Fibroblast of skin of right biceps (primary cell): ENCODE results near the gene PGA3.
"Not testable (repeated sequence)": the region's sequence is repeated elsewhere in the genome, so short reads cannot be mapped to it uniquely, and the experiment has no call there.

Experiments used
- DNase-seq: peaks from one replicate; pipeline ENCODE4 v3.0.0-alpha.2; 2013

PGA3 gene

DNA sequence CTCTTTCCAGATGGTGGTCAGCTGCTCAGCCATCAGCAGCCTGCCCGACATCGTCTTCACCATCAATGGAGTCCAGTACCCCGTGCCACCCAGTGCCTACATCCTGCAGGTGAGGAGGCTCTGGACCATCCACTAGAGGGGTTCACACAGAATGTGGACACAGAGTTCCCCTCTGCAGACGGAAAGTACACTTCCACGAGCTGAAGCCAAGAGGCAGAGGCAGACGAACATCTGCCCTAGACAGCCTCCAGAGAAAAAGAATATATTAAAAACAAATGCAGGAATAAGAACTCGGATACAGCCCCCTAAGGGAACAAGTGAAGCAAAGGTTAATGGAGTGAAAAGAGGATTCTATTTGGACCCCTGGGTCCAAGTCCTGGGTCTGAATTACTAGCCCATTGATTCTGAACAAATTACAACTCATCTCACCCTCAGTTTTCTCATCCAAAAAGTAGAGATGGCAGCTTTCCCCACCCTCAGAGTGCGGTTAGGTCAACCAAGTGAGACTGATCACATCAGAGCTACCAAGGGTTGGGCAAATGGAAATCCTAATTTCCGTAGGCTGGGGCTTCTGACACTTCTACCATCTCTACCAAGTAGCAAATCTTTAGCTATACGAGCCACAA, 8.1 kb downstream of the PGA3 start:
- not testable (repeated sequence) for DNase-seq

DNA sequence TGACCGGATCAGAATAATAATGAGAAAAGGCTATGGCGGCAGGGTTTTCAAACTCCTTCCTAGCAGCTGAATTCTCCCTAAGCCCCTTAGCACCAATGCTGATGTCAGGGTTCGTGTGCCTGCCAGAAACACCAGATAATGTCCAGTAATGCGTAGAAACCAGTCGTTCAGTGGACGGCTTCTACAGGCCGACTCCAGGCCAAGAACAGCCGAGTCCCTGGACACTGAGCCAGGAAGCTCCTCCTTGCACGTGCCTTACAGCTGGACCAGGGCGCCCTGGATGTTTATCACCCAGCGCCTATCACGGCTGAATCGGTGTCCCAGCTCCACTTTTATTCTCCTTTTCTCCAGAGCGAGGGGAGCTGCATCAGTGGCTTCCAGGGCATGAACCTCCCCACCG, 8.9 kb downstream of the PGA3 start:
- not testable (repeated sequence) for DNase-seq

DNA sequence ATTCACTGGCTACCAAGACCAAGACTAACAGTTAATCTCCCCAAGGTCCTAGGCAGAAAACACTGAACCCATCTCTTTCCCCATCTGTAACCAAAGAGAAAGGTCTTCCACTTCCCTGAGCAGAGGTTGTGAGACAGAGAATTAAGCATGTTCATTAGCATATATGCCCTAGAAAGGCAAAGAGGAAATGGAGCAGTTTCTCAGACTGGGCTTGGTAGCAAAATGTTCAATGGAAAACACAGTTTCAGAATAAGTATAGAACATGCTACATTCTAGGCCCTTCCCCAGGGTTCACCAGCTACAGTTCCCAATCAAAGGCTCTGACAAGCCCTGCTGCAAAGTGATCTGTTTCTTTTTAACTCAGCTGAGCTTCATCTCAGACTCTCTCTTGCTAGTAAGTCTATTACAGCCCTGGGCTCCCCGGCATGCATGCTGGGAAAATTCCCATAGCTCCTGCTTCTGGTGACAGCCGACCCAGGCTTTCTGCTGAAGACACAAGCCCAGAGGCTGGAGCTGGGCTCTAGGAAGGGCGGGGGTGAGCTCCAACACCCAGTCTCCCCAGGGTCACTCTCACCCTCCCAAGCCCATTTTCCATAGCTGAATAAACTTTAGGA, 10.5 kb downstream of the PGA3 start:
- DNase-seq = not testable (repeated sequence)

DNA sequence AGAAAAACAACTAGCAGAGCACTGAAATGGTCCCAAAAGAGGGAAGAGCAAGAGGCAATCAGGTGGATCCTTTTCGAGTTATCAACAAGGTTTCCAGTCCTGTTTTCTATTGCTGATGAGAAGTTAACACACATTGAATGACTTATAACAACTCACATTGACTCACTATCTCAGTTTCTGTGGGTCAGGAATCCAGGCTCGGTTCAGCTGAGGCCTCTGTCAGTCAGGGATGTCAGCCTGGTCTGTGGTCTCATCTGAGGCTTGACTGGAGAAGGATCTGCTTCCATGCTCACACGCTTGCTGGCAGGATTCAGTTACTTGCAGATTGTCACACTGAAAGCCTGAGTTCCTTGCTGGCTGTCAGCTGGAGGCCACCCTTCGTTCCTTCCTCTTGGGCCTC, 15.0 kb downstream of the PGA3 start:
- not testable (repeated sequence) for DNase-seq

DNA sequence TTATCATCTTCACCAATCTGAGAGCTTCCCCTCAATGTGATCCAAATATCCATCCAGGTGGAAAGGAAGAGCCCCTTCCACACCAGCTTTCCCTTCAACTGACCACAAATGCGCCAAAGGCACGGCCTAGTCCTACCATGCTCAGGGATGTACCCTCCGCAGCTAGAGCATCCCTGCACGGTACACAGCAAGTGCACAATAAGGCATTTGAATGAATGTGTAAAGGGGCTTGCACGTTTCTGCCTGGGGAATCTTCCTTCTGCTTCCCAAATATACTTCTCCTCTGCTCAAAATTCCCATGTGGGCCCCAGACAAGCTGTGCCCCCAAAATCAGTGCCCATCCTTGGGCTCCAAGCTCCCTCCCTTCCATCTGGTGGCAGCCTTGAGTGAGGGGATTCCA, 15.7 kb downstream of the PGA3 start:
- DNase-seq = not testable (repeated sequence)

DNA sequence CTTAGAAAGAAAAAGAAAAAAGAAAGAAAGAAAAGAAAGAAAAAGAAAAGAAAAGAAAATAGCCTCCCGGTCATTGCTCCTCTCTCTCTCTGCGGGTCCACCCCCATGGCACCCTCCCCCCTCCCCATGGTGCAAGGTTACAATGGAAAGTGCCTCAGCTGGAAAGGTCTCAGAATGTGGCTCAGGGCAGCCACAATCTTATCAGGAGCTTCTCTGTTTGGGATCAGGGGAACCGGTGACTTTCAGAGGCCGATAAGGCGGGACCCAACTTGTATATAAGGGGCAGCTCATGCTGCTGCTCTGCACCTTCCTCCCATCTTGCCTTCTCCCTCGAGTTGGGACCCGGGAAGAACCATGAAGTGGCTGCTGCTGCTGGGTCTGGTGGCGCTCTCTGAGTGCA, 18.7 kb downstream of the PGA3 start, which contains the start of gene PGA4:
PGA4 (plus strand) TSS at position 301 of the 400 bp plus-strand sequence; CDS start at position 355, 54 bp downstream.
- not testable (repeated sequence) for DNase-seq

DNA sequence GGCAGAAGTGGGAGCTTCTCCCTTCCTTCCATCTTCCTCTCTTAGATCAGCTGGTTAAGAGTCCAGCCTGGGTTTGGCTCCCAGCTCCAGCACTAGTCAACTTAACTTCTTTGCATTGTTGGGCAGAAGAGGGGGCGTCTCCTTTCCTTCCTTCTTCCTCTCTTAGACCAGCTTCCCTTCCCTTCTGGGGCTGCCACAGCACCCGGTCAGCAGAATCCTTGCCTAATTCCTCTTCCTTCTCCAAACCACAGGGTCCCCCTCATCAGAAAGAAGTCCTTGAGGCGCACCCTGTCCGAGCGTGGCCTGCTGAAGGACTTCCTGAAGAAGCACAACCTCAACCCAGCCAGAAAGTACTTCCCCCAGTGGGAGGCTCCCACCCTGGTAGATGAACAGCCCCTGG, 19.4 kb downstream of the PGA3 start:
- not testable (repeated sequence) for DNase-seq

DNA sequence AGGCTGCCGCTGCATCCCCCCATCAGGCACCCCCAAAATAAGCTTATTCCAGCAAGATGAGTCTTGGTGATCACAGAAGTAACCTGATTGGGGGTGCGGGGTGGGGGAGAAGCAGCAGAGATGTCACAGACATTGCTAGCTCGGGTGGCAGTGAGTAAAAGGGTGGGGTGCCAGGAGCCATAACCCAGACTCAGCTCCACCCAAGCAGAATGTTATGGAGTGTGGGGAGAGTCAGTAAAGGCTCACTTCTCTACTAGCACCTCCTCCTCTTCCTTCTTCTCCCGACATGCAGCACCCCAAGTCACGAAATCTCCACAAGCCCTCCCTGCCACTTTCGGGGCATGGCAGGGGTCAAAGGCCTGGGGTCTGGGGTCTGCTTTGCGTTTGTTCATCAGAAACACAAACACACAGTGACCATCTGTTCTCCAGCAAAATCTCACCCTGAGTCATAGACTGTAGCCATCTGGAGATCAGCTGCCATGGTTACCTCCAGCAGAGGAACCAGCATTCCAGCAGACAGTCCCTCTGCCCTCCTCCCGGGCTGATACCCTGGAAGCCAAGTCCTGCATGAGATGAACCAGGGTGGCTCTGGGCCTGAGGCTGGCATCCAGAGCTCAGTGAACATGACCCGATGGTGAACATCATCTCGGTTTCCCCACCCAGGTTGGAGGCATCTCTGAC, 23.3 kb downstream of the PGA3 start:
- DNase-seq = not testable (repeated sequence)

DNA sequence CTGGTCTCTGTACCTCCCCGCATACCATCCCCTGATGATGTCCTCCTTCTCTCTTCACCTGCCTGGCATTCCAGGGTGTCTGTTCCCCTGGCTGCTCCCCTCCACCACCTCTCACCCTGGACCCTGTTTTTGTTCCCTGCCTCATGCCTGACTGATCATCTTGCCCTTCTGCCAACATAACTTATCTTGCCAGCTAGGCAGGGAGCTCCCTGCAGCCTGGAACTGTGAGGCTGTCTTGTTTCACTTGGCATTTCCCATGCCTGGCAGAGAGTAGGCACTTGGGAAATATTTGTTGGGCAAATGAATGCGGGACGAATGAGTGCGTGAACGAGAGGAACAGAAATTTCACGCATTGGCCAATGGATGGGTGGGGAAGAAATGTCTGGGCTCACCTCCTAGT, 26.1 kb downstream of the PGA3 start:
- not testable (repeated sequence) for DNase-seq

DNA sequence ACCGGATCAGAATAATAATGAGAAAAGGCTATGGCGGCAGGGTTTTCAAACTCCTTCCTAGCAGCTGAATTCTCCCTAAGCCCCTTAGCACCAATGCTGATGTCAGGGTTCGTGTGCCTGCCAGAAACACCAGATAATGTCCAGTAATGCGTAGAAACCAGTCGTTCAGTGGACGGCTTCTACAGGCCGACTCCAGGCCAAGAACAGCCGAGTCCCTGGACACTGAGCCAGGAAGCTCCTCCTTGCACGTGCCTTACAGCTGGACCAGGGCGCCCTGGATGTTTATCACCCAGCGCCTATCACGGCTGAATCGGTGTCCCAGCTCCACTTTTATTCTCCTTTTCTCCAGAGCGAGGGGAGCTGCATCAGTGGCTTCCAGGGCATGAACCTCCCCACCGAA, 27.7 kb downstream of the PGA3 start:
- DNase-seq = not testable (repeated sequence)

DNA sequence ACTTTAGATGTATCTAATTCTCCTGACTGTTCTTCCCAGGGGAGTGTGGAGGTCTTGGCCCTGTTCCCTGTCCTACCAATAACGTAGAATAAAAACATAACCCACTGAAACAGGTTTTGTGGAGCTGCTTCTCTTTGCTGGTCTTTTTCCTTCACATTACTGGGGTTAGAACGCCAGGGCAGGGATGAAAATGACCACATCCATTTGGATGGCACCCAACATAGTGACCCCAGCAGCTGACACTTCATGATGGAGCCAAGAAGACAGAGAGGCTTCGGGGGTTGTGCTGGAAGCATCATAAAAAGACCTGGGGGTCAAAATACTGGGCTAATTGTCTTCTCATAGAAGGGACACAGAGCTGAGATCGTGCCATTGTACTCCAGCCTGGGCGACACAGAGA, 28.3 kb downstream of the PGA3 start:
- not testable (repeated sequence) for DNase-seq

DNA sequence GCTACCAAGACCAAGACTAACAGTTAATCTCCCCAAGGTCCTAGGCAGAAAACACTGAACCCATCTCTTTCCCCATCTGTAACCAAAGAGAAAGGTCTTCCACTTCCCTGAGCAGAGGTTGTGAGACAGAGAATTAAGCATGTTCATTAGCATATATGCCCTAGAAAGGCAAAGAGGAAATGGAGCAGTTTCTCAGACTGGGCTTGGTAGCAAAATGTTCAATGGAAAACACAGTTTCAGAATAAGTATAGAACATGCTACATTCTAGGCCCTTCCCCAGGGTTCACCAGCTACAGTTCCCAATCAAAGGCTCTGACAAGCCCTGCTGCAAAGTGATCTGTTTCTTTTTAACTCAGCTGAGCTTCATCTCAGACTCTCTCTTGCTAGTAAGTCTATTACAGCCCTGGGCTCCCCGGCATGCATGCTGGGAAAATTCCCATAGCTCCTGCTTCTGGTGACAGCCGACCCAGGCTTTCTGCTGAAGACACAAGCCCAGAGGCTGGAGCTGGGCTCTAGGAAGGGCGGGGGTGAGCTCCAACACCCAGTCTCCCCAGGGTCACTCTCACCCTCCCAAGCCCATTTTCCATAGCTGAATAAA, 29.3 kb downstream of the PGA3 start:
- not testable (repeated sequence) for DNase-seq

DNA sequence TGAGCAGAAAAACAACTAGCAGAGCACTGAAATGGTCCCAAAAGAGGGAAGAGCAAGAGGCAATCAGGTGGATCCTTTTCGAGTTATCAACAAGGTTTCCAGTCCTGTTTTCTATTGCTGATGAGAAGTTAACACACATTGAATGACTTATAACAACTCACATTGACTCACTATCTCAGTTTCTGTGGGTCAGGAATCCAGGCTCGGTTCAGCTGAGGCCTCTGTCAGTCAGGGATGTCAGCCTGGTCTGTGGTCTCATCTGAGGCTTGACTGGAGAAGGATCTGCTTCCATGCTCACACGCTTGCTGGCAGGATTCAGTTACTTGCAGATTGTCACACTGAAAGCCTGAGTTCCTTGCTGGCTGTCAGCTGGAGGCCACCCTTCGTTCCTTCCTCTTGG, 33.8 kb downstream of the PGA3 start:
- DNase-seq = not testable (repeated sequence)

DNA sequence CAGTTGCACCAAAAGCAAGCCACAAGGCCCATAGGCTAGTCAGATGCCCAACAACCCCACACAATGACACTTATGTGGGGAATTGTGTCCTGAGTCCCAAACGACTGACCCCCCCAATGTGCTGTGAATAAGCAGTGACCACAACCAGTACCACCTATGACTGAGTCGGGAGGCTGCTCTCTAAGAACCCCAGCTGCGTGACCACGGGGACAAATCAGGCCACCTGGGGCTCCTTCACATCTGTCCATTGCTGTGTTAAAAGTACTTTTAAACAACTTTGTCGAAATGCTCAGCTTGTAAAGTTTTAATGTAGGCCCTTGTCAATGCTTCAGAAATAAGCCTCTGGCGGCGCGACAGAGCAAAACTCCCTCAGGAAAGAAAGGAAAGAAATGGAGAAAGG, 37.0 kb downstream of the PGA3 start:
- not testable (repeated sequence) for DNase-seq

DNA sequence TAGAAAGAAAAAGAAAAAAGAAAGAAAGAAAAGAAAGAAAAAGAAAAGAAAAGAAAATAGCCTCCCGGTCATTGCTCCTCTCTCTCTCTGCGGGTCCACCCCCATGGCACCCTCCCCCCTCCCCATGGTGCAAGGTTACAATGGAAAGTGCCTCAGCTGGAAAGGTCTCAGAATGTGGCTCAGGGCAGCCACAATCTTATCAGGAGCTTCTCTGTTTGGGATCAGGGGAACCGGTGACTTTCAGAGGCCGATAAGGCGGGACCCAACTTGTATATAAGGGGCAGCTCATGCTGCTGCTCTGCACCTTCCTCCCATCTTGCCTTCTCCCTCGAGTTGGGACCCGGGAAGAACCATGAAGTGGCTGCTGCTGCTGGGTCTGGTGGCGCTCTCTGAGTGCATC, 37.6 kb downstream of the PGA3 start, which contains the start of gene PGA5:
PGA5 (plus strand) TSS at position 301 of the 400 bp plus-strand sequence; CDS start at position 353, 52 bp downstream.
- DNase-seq = not testable (repeated sequence)

DNA sequence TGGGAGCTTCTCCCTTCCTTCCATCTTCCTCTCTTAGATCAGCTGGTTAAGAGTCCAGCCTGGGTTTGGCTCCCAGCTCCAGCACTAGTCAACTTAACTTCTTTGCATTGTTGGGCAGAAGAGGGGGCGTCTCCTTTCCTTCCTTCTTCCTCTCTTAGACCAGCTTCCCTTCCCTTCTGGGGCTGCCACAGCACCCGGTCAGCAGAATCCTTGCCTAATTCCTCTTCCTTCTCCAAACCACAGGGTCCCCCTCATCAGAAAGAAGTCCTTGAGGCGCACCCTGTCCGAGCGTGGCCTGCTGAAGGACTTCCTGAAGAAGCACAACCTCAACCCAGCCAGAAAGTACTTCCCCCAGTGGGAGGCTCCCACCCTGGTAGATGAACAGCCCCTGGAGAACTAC, 38.2 kb downstream of the PGA3 start:
- DNase-seq = not testable (repeated sequence)

DNA sequence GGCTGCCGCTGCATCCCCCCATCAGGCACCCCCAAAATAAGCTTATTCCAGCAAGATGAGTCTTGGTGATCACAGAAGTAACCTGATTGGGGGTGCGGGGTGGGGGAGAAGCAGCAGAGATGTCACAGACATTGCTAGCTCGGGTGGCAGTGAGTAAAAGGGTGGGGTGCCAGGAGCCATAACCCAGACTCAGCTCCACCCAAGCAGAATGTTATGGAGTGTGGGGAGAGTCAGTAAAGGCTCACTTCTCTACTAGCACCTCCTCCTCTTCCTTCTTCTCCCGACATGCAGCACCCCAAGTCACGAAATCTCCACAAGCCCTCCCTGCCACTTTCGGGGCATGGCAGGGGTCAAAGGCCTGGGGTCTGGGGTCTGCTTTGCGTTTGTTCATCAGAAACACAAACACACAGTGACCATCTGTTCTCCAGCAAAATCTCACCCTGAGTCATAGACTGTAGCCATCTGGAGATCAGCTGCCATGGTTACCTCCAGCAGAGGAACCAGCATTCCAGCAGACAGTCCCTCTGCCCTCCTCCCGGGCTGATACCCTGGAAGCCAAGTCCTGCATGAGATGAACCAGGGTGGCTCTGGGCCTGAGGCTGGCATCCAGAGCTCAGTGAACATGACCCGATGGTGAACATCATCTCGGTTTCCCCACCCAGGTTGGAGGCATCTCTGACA, 42.1 kb downstream of the PGA3 start:
- not testable (repeated sequence) for DNase-seq

DNA sequence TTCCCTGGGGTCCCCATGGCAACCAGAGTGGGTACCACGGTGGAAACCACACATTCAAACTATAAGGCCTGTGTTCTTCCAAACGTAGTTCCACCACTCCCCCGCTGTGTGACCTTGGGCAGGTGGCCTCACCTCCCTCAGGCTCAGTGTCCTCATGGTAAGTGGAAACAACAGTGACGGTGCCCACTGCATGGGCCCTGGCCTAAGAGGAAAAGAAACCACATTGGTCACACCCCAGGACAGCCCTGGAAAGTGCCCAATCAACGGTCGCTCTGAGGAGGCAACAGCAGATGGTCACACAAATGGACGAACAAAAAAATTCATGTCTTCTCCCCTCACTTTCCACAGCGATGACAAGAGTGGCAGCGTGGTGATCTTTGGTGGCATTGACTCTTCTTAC, 44.8 kb downstream of the PGA3 start:
- not testable (repeated sequence) for DNase-seq

DNA sequence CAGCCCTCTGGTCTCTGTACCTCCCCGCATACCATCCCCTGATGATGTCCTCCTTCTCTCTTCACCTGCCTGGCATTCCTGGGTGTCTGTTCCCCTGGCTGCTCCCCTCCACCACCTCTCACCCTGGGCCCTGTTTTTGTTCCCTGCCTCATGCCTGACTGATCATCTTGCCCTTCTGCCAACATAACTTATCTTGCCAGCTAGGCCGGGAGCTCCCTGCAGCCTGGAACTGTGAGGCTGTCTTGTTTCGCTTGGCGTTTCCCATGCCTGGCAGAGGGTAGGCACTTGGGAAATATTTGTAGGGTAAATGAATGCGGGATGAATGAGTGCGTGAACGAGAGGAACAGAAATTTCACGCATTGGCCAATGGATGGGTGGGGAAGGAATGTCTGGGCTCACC, 45.9 kb downstream of the PGA3 start:
- DNase-seq = not testable (repeated sequence)

DNA sequence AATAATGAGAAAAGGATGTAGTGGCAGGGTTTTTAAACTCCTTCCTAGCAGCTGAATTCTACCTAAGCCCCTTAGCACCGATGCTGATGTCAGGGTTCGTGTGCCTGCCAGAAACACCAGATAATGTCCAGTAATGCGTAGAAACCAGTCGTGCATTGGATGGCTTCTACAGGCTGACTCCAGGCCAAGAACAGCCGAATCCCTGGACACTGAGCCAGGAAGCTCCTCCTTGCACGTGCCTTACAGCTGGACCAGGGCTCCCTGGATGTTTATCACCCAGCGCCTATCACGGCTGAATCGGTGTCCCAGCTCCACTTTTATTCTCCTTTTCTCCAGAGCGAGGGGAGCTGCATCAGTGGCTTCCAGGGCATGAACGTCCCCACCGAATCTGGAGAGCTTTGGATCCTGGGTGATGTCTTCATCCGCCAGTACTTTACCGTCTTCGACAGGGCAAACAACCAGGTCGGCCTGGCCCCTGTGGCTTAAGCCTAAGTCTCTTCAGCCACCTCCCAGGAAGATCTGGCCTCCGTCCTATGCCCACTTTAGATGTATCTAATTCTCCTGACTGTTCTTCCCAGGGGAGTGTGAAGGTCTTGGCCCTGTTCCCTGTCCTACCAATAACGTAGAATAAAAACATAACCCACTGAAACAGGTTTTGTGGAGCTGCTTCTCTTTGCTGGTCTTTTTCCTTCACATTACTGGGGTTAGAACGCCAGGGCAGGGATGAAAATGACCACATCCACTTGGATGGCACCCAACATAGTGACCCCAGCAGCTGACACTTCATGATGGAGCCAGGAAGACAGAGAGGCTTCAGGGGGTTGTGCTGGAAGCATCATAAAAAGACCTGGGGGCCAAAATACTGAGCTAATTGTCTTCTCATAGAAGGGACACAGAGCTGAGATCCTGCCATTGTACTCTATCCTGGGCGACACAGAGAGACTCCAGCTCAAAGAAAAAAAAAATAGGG, 47.8 kb downstream of the PGA3 start:
- not testable (repeated sequence) for DNase-seq

DNA sequence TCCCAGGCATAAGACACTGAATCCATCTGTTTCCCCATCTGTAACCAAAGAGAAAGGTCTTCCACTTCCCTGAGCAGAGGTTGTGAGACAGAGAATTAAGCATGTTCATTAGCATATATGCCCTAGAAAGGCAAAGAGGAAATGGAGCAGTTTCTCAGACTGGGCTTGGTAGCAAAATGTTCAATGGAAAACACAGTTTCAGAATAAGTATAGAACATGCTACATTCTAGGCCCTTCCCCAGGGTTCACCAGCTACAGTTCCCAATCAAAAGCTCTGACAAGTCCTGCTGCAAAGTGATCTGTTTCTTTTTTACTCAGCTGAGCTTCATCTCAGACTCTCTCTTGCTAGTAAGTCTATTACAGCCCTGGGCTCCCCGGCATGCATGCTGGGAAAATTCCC, 49.0 kb downstream of the PGA3 start:
- DNase-seq = not testable (repeated sequence)
